B cell (primary cell): Measurements from ENCODE around the gene MTHFSD. TPM values are rescaled to one million over a fixed set of nuclear protein-coding genes. Genes with fewer than 3 reads are reported as not detected.

ENCODE experiments used
- ATAC-seq: fragments of 200-7000 bp; cut with Tn5 transposase; one replicate; pipeline ENCODE4 v1.10.0; 2021; ENCODE audit warnings: low read depth, mild to moderate bottlenecking, moderate number of reproducible peaks, moderate library complexity
- CTCF ChIA-PET: fragments of 350-600 bp; sonication (Branson Sonifier 250); formaldehyde crosslinking; loops from one replicate; lab custom pipeline; 2021; ENCODE audit warnings: antibody characterized with exemption, inconsistent platforms; lab: Charles Lee
- POLR2A ChIA-PET: fragments of 350-600 bp; sonication (Branson Sonifier 250); formaldehyde crosslinking; loops from one replicate; lab custom pipeline; 2021; ENCODE audit warnings: antibody characterized with exemption; lab: Charles Lee
- DNase-seq: peaks from one replicate; pipeline ENCODE4 v3.0.0; 2013
- H2AFZ ChIP-seq: 2 replicates; pipeline ENCODE4 v1.6.1; 2012; ENCODE audit warnings: mild to moderate bottlenecking, low read depth, low read length; ENCODE audit not compliant: insufficient read depth, poor library complexity, severe bottlenecking
- H3K27ac ChIP-seq, 2 donors: 1 replicate in 1 of 2; 2 replicates in 1 of 2; pipeline ENCODE4 v1.5.1; 2012 to 2013; ENCODE audit warnings: low read length in 2 of 2, mild to moderate bottlenecking in 2 of 2, moderate library complexity in 1 of 2
- H3K27me3 ChIP-seq, 4 experiments: fragments of 200-600 bp in 1 of 4; sonication (generic) in 1 of 4; replicated peaks in 1 of 4; 1 replicate in 2 of 4; 2 replicates in 2 of 4; pipeline versions ENCODE4 v1.6.1 to v1.7.0; 2013 to 2016; ENCODE audit warnings: low read length in 3 of 4, mild to moderate bottlenecking in 2 of 4, mixed read lengths in 1 of 4, moderate library complexity in 1 of 4; ENCODE audit not compliant: insufficient read depth in 4 of 4, control insufficient read depth in 3 of 4; ENCODE audit errors: control extremely low read depth in 1 of 4
- H3K36me3 ChIP-seq, 2 experiments: replicated peaks in 1 of 2; 1 replicate in 1 of 2; 2 replicates in 1 of 2; pipeline versions ENCODE4 v1.6.1 to v1.7.1; 2013; ENCODE audit warnings: low read length in 1 of 2; ENCODE audit not compliant: insufficient read depth in 2 of 2, control insufficient read depth in 1 of 2; ENCODE audit errors: control extremely low read depth in 1 of 2, extremely low read depth in 1 of 2
- H3K4me1 ChIP-seq, 2 donors: fragments of 200-600 bp in 1 of 2; sonication (generic) in 1 of 2; 1 replicate in 1 of 2; 2 replicates in 1 of 2; pipeline versions ENCODE4 v1.5.1 to v1.6.1; 2013 to 2017; ENCODE audit warnings: low read length in 2 of 2; ENCODE audit not compliant: control insufficient read depth in 2 of 2, insufficient read depth in 2 of 2
- H3K4me2 ChIP-seq: replicated peaks from 2 replicates; pipeline ENCODE3; 2012; ENCODE audit warnings: mild to moderate bottlenecking, low read depth, low read length; ENCODE audit not compliant: poor library complexity, severe bottlenecking
- H3K4me3 ChIP-seq, 5 experiments: fragments of 200-600 bp in 1 of 5; sonication (generic) in 1 of 5; 1 replicate in 3 of 5; 2 replicates in 2 of 5; pipeline versions ENCODE4 v1.5.1 to v1.7.0; 2011 to 2016; ENCODE audit warnings: low read length in 4 of 5, mild to moderate bottlenecking in 4 of 5, low read depth in 2 of 5, control low read depth in 1 of 5, moderate library complexity in 1 of 5; ENCODE audit not compliant: insufficient read depth in 1 of 5; ENCODE audit errors: control extremely low read depth in 1 of 5, extremely low read depth in 1 of 5
- H3K79me2 ChIP-seq: fragments of 200-600 bp; sonication (generic); one replicate; pipeline ENCODE4 v1.6.0; 2016; ENCODE audit warnings: low read length; ENCODE audit not compliant: control insufficient read depth, insufficient read depth
- H3K9ac ChIP-seq: fragments of 200-600 bp; sonication (generic); 2 replicates; pipeline ENCODE4 v1.6.1; 2017; ENCODE audit warnings: mild to moderate bottlenecking, low read length, moderate library complexity
- H3K9me3 ChIP-seq, 3 donors: one replicate each; pipeline versions ENCODE4 v1.6.1 to v1.7.1; 2013; ENCODE audit warnings: low read length in 2 of 3; ENCODE audit not compliant: control insufficient read depth in 2 of 3, insufficient read depth in 1 of 3; ENCODE audit errors: control extremely low read depth in 1 of 3
- H4K20me1 ChIP-seq: 2 replicates; pipeline ENCODE4 v1.6.0; 2012; ENCODE audit warnings: mild to moderate bottlenecking, low read length; ENCODE audit not compliant: insufficient read depth, control insufficient read depth, poor library complexity, severe bottlenecking
- H3K27ac Mint-ChIP-seq: one replicate; pipeline ENCODE4 v1.8.0; 2021; ENCODE audit warnings: mixed read lengths
- H3K27me3 Mint-ChIP-seq: one replicate; pipeline ENCODE4 v1.8.0; 2021; ENCODE audit warnings: mixed read lengths
- H3K4me1 Mint-ChIP-seq: one replicate; pipeline ENCODE4 v1.8.0; 2021; ENCODE audit warnings: mixed read lengths
- H3K4me3 Mint-ChIP-seq: one replicate; pipeline ENCODE4 v1.8.0; 2021; ENCODE audit warnings: mixed read lengths
- H3K9me3 Mint-ChIP-seq: one replicate; pipeline ENCODE4 v1.8.0; 2022; ENCODE audit warnings: mixed read lengths; ENCODE audit not compliant: insufficient read depth
- CTCF ChIP-seq: fragments of 200-600 bp; IDR thresholded peaks from one replicate; pipeline ENCODE4 v1.8.0; 2022; ENCODE audit warnings: antibody characterized with exemption, mild to moderate bottlenecking
- EZH2 ChIP-seq: IDR thresholded peaks from 2 replicates; pipeline ENCODE4 v1.6.1; 2012; ENCODE audit warnings: borderline replicate concordance, low read depth, mild to moderate bottlenecking, moderate library complexity, low read length; ENCODE audit not compliant: insufficient read depth, poor library complexity, severe bottlenecking
- WGBS: methylation state at CpG from one replicate; pipeline ENCODE4 v1.1.5; 2013; ENCODE audit warnings: missing lambda C conversion rate; ENCODE audit not compliant: insufficient coverage; 5-methylcytosine and 5-hydroxymethylcytosine counted together
- intact Hi-C: fragments of 100-400 bp; cut with micrococcal nuclease; formaldehyde crosslinking; loops from one replicate; pipeline ENCODE4 v1.10.0; 2022
- polyA plus RNA-seq: library from polyadenylated mRNA; depleted of rRNA; stranded (reverse); fragments of >200 nt; gene quantifications from 2 replicates; pipeline ENCODE4 v1.2.3, GENCODE V29; 2012
- total RNA-seq, 2 donors: library from RNA; stranded (reverse); fragments of 120-200 nt in 1 of 2; gene quantifications; 1 replicate in 1 of 2; 2 replicates in 1 of 2; pipeline versions ENCODE4 v1.2.3 to v1.2.4, GENCODE V29; 2013 to 2022

MTHFSD gene
- total and polyA plus RNA-seq, 2 donors (not counting 1 experiment from before 2014, with no cell fraction given), result 21.5 to 42.0 TPM

GRCh38 chr16:86514481-86515376 lies 40.3 kb downstream of the MTHFSD start:
- no peak overlapping the region for H3K27ac Mint-ChIP-seq
- CTCF ChIA-PET, result no interaction called here
- H3K4me1 Mint-ChIP-seq, result peaks cover 10% of the 10 kb centered on the region

More at GRCh38 chr16:86514481-86515376, 40.3 kb downstream of the MTHFSD start:
- 24% methylated on average over 9 of the region's 18 CpGs for WGBS
- peaks cover 15 to 27% of the 10 kb centered on the region in 2 donors for H3K4me1 ChIP-seq
- no peak overlapping the region for H3K27ac ChIP-seq
- Mint-ChIP-seq H3K27me3 (peaks cover 60% of the 10 kb centered on the region), H3K9me3 (no peaks in the 10 kb centered on the region), H3K4me3 (no peak overlapping the region)
- H2AFZ ChIP-seq, result no peak overlapping the region
- POLR2A ChIA-PET, result no interaction called here
- H3K4me2 ChIP-seq, result no peak overlapping the region
- no peak overlapping the region for H3K9ac ChIP-seq
- no peak for DNase-seq
- intact Hi-C loops, result loop anchor here (5.0 kb wide), 1 partner anchor 53 kb away; the partner anchor contains the start of gene FOXC2
- H4K20me1 ChIP-seq, result no peaks in the 10 kb centered on the region
- no peak overlapping the region for H3K4me3 ChIP-seq
- TF ChIP-seq CTCF, result no peak
- TF ChIP-seq EZH2, result no peak
- peaks cover 0 to 85% (median 51%) of the 10 kb centered on the region in 4 experiments for H3K27me3 ChIP-seq
- no peaks in the 10 kb centered on the region for H3K36me3 ChIP-seq
- ATAC-seq, result no peak
- H3K9me3 ChIP-seq, result peaks cover 0 to 21% (median 1%) of the 10 kb centered on the region in 3 donors
- no peaks in the 10 kb centered on the region for H3K79me2 ChIP-seq
